Measurements from ENCODE around the gene ATP6AP1. TPM values are rescaled to one million over a fixed set of nuclear protein-coding genes. Genes with fewer than 3 reads are reported as not detected.

ATP6AP1 gene
- total and polyA plus RNA-seq, 9 of the 15 experiments (the other 6 are each of a cell fraction or from before 2014, with no cell fraction given): 8.3 to 90.5 (median 52.9) TPM

GRCh38 chrX:154486052-154486395 is 57.5 kb downstream of the ATP6AP1 start:
- POLR2A ChIA-PET: interaction anchor here (0.7 to 2.1 kb wide), 4 partner anchors 9 to 88 kb away, joined by 3 to 10 read pairs (median 6); partner anchors contain the start of gene RPL10
- TF ChIP-seq CBX3 (IDR thresholded peaks at IDR 0.05; ENCODE audit: borderline replicate concordance in 1 of 2, low read length in 2 of 2) (no peak), NCOA2 (IDR thresholded peaks at IDR 0.05; ENCODE audit: partially characterized antibody in 2 of 2) (no peak), ZNF639 (CRISPR knock-in tag; conservative IDR thresholded peaks at IDR 0.05 in 1 of 2, IDR thresholded peaks at IDR 0.05 in 1 of 2) (no peak), ZNF24 (IDR thresholded peaks at IDR 0.05) (no peak), TGIF2 (CRISPR knock-in tag; IDR thresholded peaks at IDR 0.05) (no peak), CLOCK (CRISPR knock-in tag; IDR thresholded peaks at IDR 0.05; ENCODE audit: borderline replicate concordance) (no peak), CBX2 (IDR thresholded peaks at IDR 0.05; ENCODE audit: insufficient read depth, low read length, poor library complexity, severe bottlenecking) (no peak), ZSCAN32 (CRISPR knock-in tag; IDR thresholded peaks at IDR 0.05) (no peak), RBFOX2 (IDR thresholded peaks at IDR 0.05; ENCODE audit: low read depth, low read length) (peak; percentile 77), ZNF717 (CRISPR knock-in tag; IDR thresholded peaks at IDR 0.05) (no peak), KDM2B (CRISPR knock-in tag; IDR thresholded peaks at IDR 0.05) (peak; percentile 47; the same call in 1 of the 2 replicates), MTA2 (IDR thresholded peaks at IDR 0.05; ENCODE audit: low read depth) (no peak), RCOR1 (IDR thresholded peaks at IDR 0.05; ENCODE audit: borderline replicate concordance in 1 of 2, low read depth in 2 of 2, low read length in 2 of 2) (no peak), HDAC1 (IDR thresholded peaks at IDR 0.05) (no peak), MBD2 (IDR thresholded peaks at IDR 0.05; ENCODE audit: borderline replicate concordance, low read depth) (no peak), ZNF766 (CRISPR knock-in tag; conservative IDR thresholded peaks at IDR 0.05) (no peak), MAZ (CRISPR knock-in tag; conservative IDR thresholded peaks at IDR 0.05 in 1 of 2, IDR thresholded peaks at IDR 0.05 in 1 of 2) (no peak)
- TF ChIP-seq, protein P1, sequence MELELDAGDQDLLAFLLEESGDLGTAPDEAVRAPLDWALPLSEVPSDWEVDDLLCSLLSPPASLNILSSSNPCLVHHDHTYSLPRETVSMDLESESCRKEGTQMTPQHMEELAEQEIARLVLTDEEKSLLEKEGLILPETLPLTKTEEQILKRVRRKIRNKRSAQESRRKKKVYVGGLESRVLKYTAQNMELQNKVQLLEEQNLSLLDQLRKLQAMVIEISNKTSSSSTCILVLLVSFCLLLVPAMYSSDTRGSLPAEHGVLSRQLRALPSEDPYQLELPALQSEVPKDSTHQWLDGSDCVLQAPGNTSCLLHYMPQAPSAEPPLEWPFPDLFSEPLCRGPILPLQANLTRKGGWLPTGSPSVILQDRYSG (tag; conservative IDR thresholded peaks at IDR 0.05; ENCODE audit: low read depth): no peak

More at GRCh38 chrX:154486052-154486395, 57.5 kb downstream of the ATP6AP1 start:
- DNase-seq (ENCODE audit: extremely low read depth in 1 of 4, low spot score in 3 of 4): peak in 2 of 4 experiments; percentile 27 to 35
- peak; percentile 1; the same call in 1 of the 3 replicates for ATAC-seq
- Histone ChIP-seq H3K79me2 (ENCODE audit: control insufficient read depth, insufficient read depth, low read length) (peaks cover 67% of the 10 kb centered on the region), H3K36me3 (ENCODE audit: control insufficient read depth, insufficient read depth, low read length) (peaks cover 50% of the 10 kb centered on the region), H3K9me1 (ENCODE audit: control insufficient read depth, insufficient read depth, low read length) (no peaks in the 10 kb centered on the region), H3K27ac (ENCODE audit: extremely low read depth, low read depth, low read length) (peak overlapping the region; percentile 87), H2AFZ (ENCODE audit: low read depth, low read length) (no peak overlapping the region), H4K20me1 (replicated peaks; ENCODE audit: control insufficient read depth, insufficient read depth, low read length) (peaks cover 7% of the 10 kb centered on the region; the same call in 1 of the 2 replicates), H3K4me3 (peak overlapping the region; percentile 83), H3K9ac (ENCODE audit: insufficient read depth in 1 of 2, low read depth in 2 of 2, low read length in 2 of 2) (peak overlapping the region; percentile 84 to 97), H3K4me1 (replicated peaks in 1 of 2; ENCODE audit: control insufficient read depth in 2 of 2, insufficient read depth in 2 of 2, low read length in 2 of 2) (peaks cover 44 to 87% of the 10 kb centered on the region in 2 experiments), H3K4me2 (ENCODE audit: insufficient read depth, low read length) (peak overlapping the region; percentile 91), H3K9me3 (replicated peaks; ENCODE audit: control insufficient read depth, insufficient read depth, low read depth, low read length) (no peaks in the 10 kb centered on the region), H3K27me3 (ENCODE audit: control insufficient read depth in 2 of 2, insufficient read depth in 2 of 2, low read length in 2 of 2) (no peaks in the 10 kb centered on the region)
- intact Hi-C loops (cut with micrococcal nuclease): loop anchor here (5.0 kb wide), 1 partner anchor 89 kb away; the partner anchor contains the start of gene RPL10
- CTCF ChIA-PET (ENCODE audit: low intra/inter-chr PET ratio): no interaction called here
- 2% methylated on average over 17 of the region's 35 CpGs for WGBS (ENCODE audit: insufficient coverage, low coverage, missing lambda C conversion rate)
- in situ Hi-C loops (cut with MboI): no loop called here
- FAIRE-seq: no peak
- BruUV-seq (replicated peaks): no TSS peak

Measured in K562 (cell line).